ENCODE measurements around the gene ZNF569.

- no peak for TF ChIP-seq REST (IDR thresholded peaks at IDR 0.05; ENCODE audit: insufficient read depth in 1 of 2, low read depth in 2 of 2, low read length in 2 of 2)
- TF ChIP-seq POLR2AphosphoS5 (IDR thresholded peaks at IDR 0.05; ENCODE audit: low read depth, low read length) = no peak
- TF ChIP-seq SIN3A (IDR thresholded peaks at IDR 0.05; ENCODE audit: borderline replicate concordance, insufficient read depth, low read length) = no peak
- no peak for TF ChIP-seq FOXP2 (optimal IDR thresholded peaks at IDR 0.05; ENCODE audit: borderline replicate concordance, extremely low read depth, extremely low read length, insufficient read depth)
- TF ChIP-seq TAF1 (IDR thresholded peaks at IDR 0.05; ENCODE audit: borderline replicate concordance, insufficient read depth, low read length) = no peak
Measured at GRCh38 chr19:37362733-37363132, 104.5 kb downstream of the ZNF569 start.
